Suprapubic skin (tissue), 4 donors: ENCODE data around the gene LRP1B. TPM values are rescaled to one million over a fixed set of nuclear protein-coding genes. Genes with fewer than 3 reads are reported as not detected.
"Not testable (repeated sequence)": the region's sequence is repeated elsewhere in the genome, so short reads cannot be mapped to it uniquely, and the experiment has no call there.

ENCODE experiments used
- DNase-seq, 2 donors: peaks; one replicate each; pipeline ENCODE4 v3.0.0-alpha.2; 2019; ENCODE audit warnings: low spot score in 2 of 2
- H3K27ac ChIP-seq: fragments of 200-600 bp; sonication (generic); one replicate; pipeline ENCODE4 v1.5.1; 2019
- H3K27me3 ChIP-seq: fragments of 200-600 bp; sonication (generic); one replicate; pipeline ENCODE4 v1.5.1; 2019
- H3K36me3 ChIP-seq: fragments of 200-600 bp; sonication (generic); one replicate; pipeline ENCODE4 v1.5.1; 2019
- H3K4me1 ChIP-seq: fragments of 200-600 bp; sonication (generic); one replicate; pipeline ENCODE4 v1.5.1; 2019
- H3K4me3 ChIP-seq: fragments of 200-600 bp; sonication (generic); one replicate; pipeline ENCODE4 v1.5.1; 2019; ENCODE audit warnings: mild to moderate bottlenecking
- H3K9me3 ChIP-seq: fragments of 200-600 bp; sonication (generic); one replicate; pipeline ENCODE4 v1.5.1; 2019
- EP300 ChIP-seq: sonication (generic); formaldehyde crosslinking; IDR thresholded peaks from one replicate; pipeline ENCODE4 v1.6.1; 2017; ENCODE audit warnings: antibody characterized with exemption
- POLR2A ChIP-seq, 2 donors: fragments of 450-650 bp; IDR thresholded peaks; one replicate each; pipeline ENCODE4 v1.6.1; 2017; ENCODE audit warnings: antibody characterized with exemption in 2 of 2, mild to moderate bottlenecking in 2 of 2, moderate library complexity in 2 of 2
- POLR2AphosphoS5 ChIP-seq, 3 donors: sonication (generic); formaldehyde crosslinking; IDR thresholded peaks; one replicate each; pipeline ENCODE4 v1.6.1; 2017; ENCODE audit warnings: antibody characterized with exemption in 3 of 3
- WGBS: methylation state at CpG from one replicate; pipeline ENCODE4 v1.1.5; 2018; 5-methylcytosine and 5-hydroxymethylcytosine counted together
- total RNA-seq, 4 donors: library from RNA; depleted of rRNA; stranded (reverse); fragments of >200 nt; gene quantifications; one replicate each; pipeline ENCODE4 v1.1.0, GENCODE V29; 2016
- TF ChIP-seq, protein P1 (sequence below), 2 donors: fragments of 200-600 bp in 1 of 2; fragments of 450-650 bp in 1 of 2; sonication (generic) in 1 of 2; IDR thresholded peaks; one replicate each; pipeline ENCODE4 v1.5.1; 2016 to 2019; ENCODE audit warnings: antibody characterized with exemption in 2 of 2, mild to moderate bottlenecking in 1 of 2, moderate library complexity in 1 of 2

The LRP1B gene
- total RNA-seq, 4 donors from 2014 or later: 0.11 to 2.7 (median 1.3) TPM

DNA sequence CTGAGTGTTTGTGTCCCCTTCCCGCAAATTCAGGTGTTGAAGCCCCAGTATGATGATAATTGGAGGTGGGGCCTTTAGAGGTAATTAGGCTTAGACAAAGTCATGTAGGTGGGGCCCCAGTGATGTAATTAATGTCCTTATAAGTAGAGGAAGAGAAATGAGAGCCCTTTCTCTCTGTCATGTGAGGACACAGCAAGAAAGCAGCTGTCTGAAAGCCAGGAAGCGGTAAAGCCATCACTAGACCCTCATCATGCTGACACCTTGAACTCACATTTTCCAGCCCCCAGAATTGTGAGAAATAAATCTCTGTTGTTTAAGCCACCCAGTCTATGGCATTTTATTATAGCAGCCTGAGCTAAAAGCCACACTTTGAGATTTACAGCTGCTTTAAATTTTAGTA lies 1580.0 kb downstream of the LRP1B start:
- Histone ChIP-seq H3K4me3 (no peak overlapping the region), H3K27ac (no peak overlapping the region), H3K4me1 (no peaks in the 10 kb centered on the region), H3K9me3 (no peaks in the 10 kb centered on the region), H3K27me3 (no peaks in the 10 kb centered on the region), H3K36me3 (no peaks in the 10 kb centered on the region)
- WGBS: 89% methylated on average over 2 of the region's 2 CpGs
- TF ChIP-seq, protein P1, sequence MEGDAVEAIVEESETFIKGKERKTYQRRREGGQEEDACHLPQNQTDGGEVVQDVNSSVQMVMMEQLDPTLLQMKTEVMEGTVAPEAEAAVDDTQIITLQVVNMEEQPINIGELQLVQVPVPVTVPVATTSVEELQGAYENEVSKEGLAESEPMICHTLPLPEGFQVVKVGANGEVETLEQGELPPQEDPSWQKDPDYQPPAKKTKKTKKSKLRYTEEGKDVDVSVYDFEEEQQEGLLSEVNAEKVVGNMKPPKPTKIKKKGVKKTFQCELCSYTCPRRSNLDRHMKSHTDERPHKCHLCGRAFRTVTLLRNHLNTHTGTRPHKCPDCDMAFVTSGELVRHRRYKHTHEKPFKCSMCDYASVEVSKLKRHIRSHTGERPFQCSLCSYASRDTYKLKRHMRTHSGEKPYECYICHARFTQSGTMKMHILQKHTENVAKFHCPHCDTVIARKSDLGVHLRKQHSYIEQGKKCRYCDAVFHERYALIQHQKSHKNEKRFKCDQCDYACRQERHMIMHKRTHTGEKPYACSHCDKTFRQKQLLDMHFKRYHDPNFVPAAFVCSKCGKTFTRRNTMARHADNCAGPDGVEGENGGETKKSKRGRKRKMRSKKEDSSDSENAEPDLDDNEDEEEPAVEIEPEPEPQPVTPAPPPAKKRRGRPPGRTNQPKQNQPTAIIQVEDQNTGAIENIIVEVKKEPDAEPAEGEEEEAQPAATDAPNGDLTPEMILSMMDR (IDR thresholded peaks at IDR 0.05): no peak
- TF ChIP-seq POLR2AphosphoS5 (IDR thresholded peaks at IDR 0.05) (no peak), EP300 (no peak), POLR2A (IDR thresholded peaks at IDR 0.05) (no peak)
- DNase-seq: no peak

DNA sequence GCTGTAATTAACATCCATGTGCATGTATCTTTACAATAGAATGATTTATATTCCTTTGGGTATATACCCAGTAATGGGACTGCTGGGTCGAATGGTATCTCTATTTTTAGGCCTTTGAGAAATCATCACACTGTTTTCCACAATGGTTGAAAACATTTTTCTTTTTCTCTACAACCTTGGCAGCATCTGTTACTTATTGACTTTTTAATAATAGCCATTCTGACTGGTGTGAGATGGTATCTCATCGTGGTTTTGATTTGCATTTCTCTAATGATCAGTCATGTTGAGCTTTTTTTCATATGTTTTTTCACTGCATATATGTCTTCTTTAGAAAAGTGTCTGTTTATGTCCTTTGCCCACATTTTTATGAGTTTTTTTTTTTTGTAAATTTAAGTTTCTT lies 1586.0 kb downstream of the LRP1B start:
- WGBS: 54% methylated on average over 2 of the region's 2 CpGs
- not testable (repeated sequence) for H3K36me3 ChIP-seq

DNA sequence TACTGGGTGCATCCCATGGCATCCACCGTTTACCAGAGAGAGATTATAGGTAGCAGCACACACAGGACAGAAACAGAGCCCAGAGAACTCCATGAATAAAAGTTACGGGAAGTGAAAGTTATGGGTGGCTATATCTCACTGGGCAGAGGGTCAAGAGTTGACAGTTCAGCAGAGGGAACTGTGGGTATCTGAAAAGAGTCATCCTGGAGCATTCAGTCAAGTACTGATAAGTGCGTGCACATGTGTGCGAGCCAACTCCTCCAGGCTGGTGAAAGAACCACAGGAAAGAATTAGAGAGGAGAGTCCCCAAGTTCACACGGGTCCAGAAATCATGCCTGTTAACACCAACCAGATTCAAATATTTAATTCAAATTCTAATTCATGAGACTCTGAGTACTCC lies 1588.2 kb downstream of the LRP1B start:
- 88% methylated on average over 5 of the region's 5 CpGs for WGBS
- no peaks in the 10 kb centered on the region for H3K36me3 ChIP-seq
- no peak overlapping the region for H3K27ac ChIP-seq
- no peaks in the 10 kb centered on the region for H3K9me3 ChIP-seq
- H3K4me3 ChIP-seq: no peak overlapping the region
- no peak for TF ChIP-seq POLR2A (IDR thresholded peaks at IDR 0.05)
- TF ChIP-seq, protein P1 (IDR thresholded peaks at IDR 0.05): no peak
- TF ChIP-seq POLR2AphosphoS5 (IDR thresholded peaks at IDR 0.05): no peak
- TF ChIP-seq EP300: no peak
- H3K27me3 ChIP-seq: no peaks in the 10 kb centered on the region
- H3K4me1 ChIP-seq: no peaks in the 10 kb centered on the region
- no peak for DNase-seq

More for the DNA sequence above, 1586.0 kb downstream of the LRP1B start:
- H3K4me1 ChIP-seq, DNase-seq, H3K4me3 ChIP-seq, H3K27ac ChIP-seq, H3K9me3 ChIP-seq, H3K27me3 ChIP-seq: not testable (repeated sequence)

DNA sequence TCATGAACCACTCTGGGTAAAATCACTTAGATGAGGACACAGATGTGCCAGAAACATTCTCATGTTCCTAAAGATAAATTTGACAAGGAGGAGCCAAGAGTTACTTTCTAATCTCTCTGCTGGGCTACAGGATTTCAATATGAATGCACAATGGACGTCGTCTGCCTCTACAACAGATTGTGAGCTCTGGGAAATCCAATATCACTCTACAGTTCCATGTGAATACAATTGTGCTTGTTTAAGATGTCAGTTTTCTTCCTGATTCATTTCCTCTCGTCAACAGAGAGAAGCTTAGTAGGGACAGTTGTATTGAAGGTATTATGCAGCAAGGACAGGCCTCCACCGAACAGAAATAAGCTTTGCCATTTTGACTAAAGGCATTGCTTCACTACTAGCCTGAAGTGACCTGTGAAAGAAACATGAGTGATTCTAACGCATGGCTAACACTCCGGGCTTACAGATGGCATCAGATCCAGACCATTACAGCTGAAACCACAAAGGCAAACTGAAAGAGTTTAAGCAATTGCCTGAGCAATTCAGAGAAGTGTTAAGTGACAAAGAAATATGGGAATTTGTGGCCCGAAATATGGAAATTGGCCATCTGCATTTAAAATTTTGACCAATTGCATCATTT lies 1591.5 kb downstream of the LRP1B start:
- no peak for TF ChIP-seq EP300
- no peak for TF ChIP-seq POLR2AphosphoS5 (IDR thresholded peaks at IDR 0.05)
- no peak for TF ChIP-seq POLR2A (IDR thresholded peaks at IDR 0.05)
- TF ChIP-seq, protein P1 (IDR thresholded peaks at IDR 0.05): no peak
- no peaks in the 10 kb centered on the region for H3K27me3 ChIP-seq
- no peak for DNase-seq
- no peak overlapping the region for H3K4me3 ChIP-seq
- H3K4me1 ChIP-seq: no peaks in the 10 kb centered on the region
- H3K36me3 ChIP-seq: no peaks in the 10 kb centered on the region
- H3K9me3 ChIP-seq: no peaks in the 10 kb centered on the region
- H3K27ac ChIP-seq: no peak overlapping the region
- WGBS: 91% methylated on average over 7 of the region's 7 CpGs

DNA sequence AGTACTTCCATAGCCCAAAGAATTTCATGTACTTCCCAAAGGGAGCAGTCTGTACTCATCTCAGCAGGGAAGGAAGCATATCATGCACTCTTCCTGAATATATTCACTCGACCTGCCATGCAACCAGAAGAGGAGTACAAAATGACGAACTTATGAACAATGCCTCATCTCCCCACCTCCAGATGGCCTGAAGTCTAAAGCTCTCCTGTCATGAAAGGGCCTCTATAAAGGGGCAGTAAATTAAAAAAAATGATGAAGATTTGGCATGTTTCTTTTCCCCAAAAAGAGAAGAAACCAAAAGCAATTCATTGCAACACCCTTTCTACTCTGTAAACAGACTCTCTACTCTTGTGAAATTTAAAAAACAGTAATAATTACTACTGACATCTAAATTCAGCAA lies 1601.1 kb downstream of the LRP1B start:
- H3K27me3 ChIP-seq: no peaks in the 10 kb centered on the region
- DNase-seq: no peak
- no peaks in the 10 kb centered on the region for H3K36me3 ChIP-seq
- H3K4me1 ChIP-seq: no peaks in the 10 kb centered on the region
- 60% methylated on average over 2 of the region's 2 CpGs for WGBS
- no peaks in the 10 kb centered on the region for H3K9me3 ChIP-seq
- TF ChIP-seq POLR2AphosphoS5 (IDR thresholded peaks at IDR 0.05) (no peak), EP300 (no peak), POLR2A (IDR thresholded peaks at IDR 0.05) (no peak)
- TF ChIP-seq, protein P1 (IDR thresholded peaks at IDR 0.05): no peak
- H3K4me3 ChIP-seq: no peak overlapping the region
- H3K27ac ChIP-seq: no peak overlapping the region

DNA sequence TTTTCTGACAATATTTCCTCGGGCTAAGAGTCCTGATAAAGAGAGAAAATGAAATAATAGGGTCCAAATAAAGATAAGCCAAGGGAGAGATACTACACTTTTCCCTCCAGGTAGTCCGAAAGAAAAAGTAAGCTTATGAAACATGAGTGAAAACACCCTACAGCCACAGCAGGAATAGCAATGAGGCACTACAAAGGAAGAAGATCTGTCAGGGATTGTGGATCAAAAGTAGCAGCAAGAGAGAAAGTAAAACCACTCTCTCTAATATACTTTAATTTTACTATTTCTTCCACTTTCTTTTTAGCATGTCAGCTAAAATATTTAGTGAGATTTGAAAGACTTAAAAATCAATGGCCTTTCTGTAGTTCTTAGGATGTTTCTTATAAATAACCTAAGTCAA lies 1601.8 kb downstream of the LRP1B start:
- TF ChIP-seq EP300: no peak
- TF ChIP-seq, protein P1 (IDR thresholded peaks at IDR 0.05): no peak
- no peak for TF ChIP-seq POLR2A (IDR thresholded peaks at IDR 0.05)
- TF ChIP-seq POLR2AphosphoS5 (IDR thresholded peaks at IDR 0.05): no peak
- Histone ChIP-seq H3K36me3 (no peaks in the 10 kb centered on the region), H3K9me3 (no peaks in the 10 kb centered on the region), H3K27ac (no peak overlapping the region), H3K27me3 (no peaks in the 10 kb centered on the region), H3K4me1 (no peaks in the 10 kb centered on the region), H3K4me3 (no peak overlapping the region)
- 68% methylated on average over 2 of the region's 2 CpGs for WGBS
- no peak for DNase-seq
